PC-3 (cell line): ENCODE results near the gene DET1. TPM values are rescaled to one million over a fixed set of nuclear protein-coding genes. Genes with fewer than 3 reads are reported as not detected.
"Not testable (repeated sequence)": the region's sequence is repeated elsewhere in the genome, so short reads cannot be mapped to it uniquely, and the experiment has no call there.

ENCODE experiments used
- ATAC-seq: fragments of 200-7000 bp; cut with Tn5 transposase; 2 replicates; pipeline ENCODE4 v1.9.1; 2020; ENCODE audit warnings: mild to moderate bottlenecking, moderate library complexity
- BruUV-seq: library from RNA; stranded (reverse); fragments of 400-500 nt; replicated peaks from 2 replicates; lab custom pipeline; 2021; lab: Mats Ljungman, UMichigan
- CTCF ChIA-PET: fragments of 300-600 bp; sonication (Branson Sonifier 250); formaldehyde crosslinking; loops from one replicate; lab custom pipeline; 2022; ENCODE audit warnings: antibody characterized with exemption; lab: Charles Lee
- POLR2A ChIA-PET: fragments of 300-600 bp; sonication (Branson Sonifier 250); formaldehyde crosslinking; loops from one replicate; lab custom pipeline; 2022; ENCODE audit warnings: antibody characterized with exemption; ENCODE audit not compliant: unreplicated experiment; lab: Charles Lee
- DNase-seq: peaks from one replicate; pipeline ENCODE4 v3.0.0-alpha.2; 2015
- H2AFZ ChIP-seq: fragments of 300-600 bp; sonication (generic); 2 replicates; pipeline ENCODE4 v1.6.0; 2016; ENCODE audit warnings: antibody characterized with exemption, low read length
- H3F3A ChIP-seq: fragments of 300-600 bp; sonication (generic); one replicate; pipeline ENCODE4 v1.6.0; 2017; ENCODE audit warnings: antibody characterized with exemption, low read length, control low read depth, mild to moderate bottlenecking; ENCODE audit not compliant: unreplicated experiment
- H3K27ac ChIP-seq: fragments of 300-600 bp; sonication (generic); 2 replicates; pipeline ENCODE4 v1.5.1; 2016; ENCODE audit warnings: mild to moderate bottlenecking, low read length
- H3K27me3 ChIP-seq: fragments of 300-600 bp; sonication (generic); 2 replicates; pipeline ENCODE4 v1.6.1; 2016; ENCODE audit warnings: low read length, mixed read lengths
- H3K36me3 ChIP-seq: fragments of 300-600 bp; sonication (generic); 2 replicates; pipeline ENCODE4 v1.6.1; 2016; ENCODE audit warnings: low read depth, mixed run types, low read length, mixed read lengths
- H3K4me1 ChIP-seq: fragments of 300-600 bp; sonication (generic); 2 replicates; pipeline ENCODE4 v1.5.1; 2016; ENCODE audit warnings: low read length; ENCODE audit not compliant: insufficient read depth
- H3K4me2 ChIP-seq: fragments of 300-600 bp; sonication (generic); 2 replicates; pipeline ENCODE4 v1.6.0; 2016; ENCODE audit warnings: low read length
- H3K4me3 ChIP-seq: fragments of 300-600 bp; sonication (generic); 2 replicates; pipeline ENCODE4 v1.5.1; 2016; ENCODE audit warnings: mild to moderate bottlenecking, low read length, mixed read lengths
- H3K79me2 ChIP-seq: fragments of 300-600 bp; sonication (generic); 2 replicates; pipeline ENCODE4 v1.6.1; 2017; ENCODE audit warnings: low read length, mixed read lengths
- H3K9ac ChIP-seq: fragments of 300-600 bp; sonication (generic); 2 replicates; pipeline ENCODE4 v1.6.0; 2016; ENCODE audit warnings: mild to moderate bottlenecking, low read length
- H3K9me2 ChIP-seq: fragments of 300-600 bp; sonication (generic); replicated peaks from 2 replicates; pipeline ENCODE4 v1.6.1; 2016; ENCODE audit warnings: mixed run types, low read length, mixed read lengths
- H3K9me3 ChIP-seq: fragments of 300-600 bp; sonication (generic); 2 replicates; pipeline ENCODE4 v1.6.1; 2016; ENCODE audit warnings: low read length, mixed read lengths
- H4K20me1 ChIP-seq: fragments of 300-600 bp; sonication (generic); 2 replicates; pipeline ENCODE4 v1.6.1; 2016; ENCODE audit warnings: low read length, mixed read lengths
- CTCF ChIP-seq: fragments of 300-600 bp; sonication (generic); conservative IDR thresholded peaks from 2 replicates; pipeline ENCODE4 v1.5.1; 2017; ENCODE audit warnings: antibody characterized with exemption, low read depth, mild to moderate bottlenecking, low read length
- EZH2 ChIP-seq: fragments of 300-600 bp; sonication (generic); IDR thresholded peaks from one replicate; pipeline ENCODE4 v1.6.1; 2017; ENCODE audit warnings: antibody characterized with exemption, mild to moderate bottlenecking, low read length; ENCODE audit not compliant: unreplicated experiment
- EZH2phosphoT487 ChIP-seq: fragments of 300-600 bp; sonication (generic); IDR thresholded peaks from 2 replicates; pipeline ENCODE4 v1.6.1; 2018; ENCODE audit warnings: mild to moderate bottlenecking, antibody characterized with exemption, low read length, borderline replicate concordance
- intact Hi-C: fragments of 100-400 bp; cut with micrococcal nuclease; formaldehyde crosslinking; loops from 2 replicates; pipeline ENCODE4 v1.9.0; 2023
- total RNA-seq: library from RNA; depleted of rRNA; stranded (reverse); fragments of >200 nt; gene quantifications from 2 replicates; pipeline ENCODE4 v1.2.3, GENCODE V29; 2014

Gene DET1
- total RNA-seq, 1 experiment from 2014 or later = 1.6 TPM

- CTCF ChIA-PET, BruUV-seq: not testable (repeated sequence)
These were observed 768 bp downstream of the DET1 start for GRCh38 chr15:88545578-88546247.

GRCh38 chr15:88543065-88543776, 3.3 kb downstream of the DET1 start:
- H3F3A ChIP-seq = no peaks in the 10 kb centered on the region
- H3K9ac ChIP-seq = no peak overlapping the region
- TF ChIP-seq CTCF (no peak), EZH2 (no peak)
- H3K36me3 ChIP-seq = no peaks in the 10 kb centered on the region
- no peak overlapping the region for H2AFZ ChIP-seq
- DNase-seq (no peak), ATAC-seq (no peak)
- ChIA-PET POLR2A (no interaction called here), CTCF (no interaction called here)
- no peak overlapping the region for H3K27ac ChIP-seq
- intact Hi-C loops = no loop called here
- H3K79me2 ChIP-seq = no peaks in the 10 kb centered on the region
- no peaks in the 10 kb centered on the region for H3K9me3 ChIP-seq
- no peak overlapping the region for H3K4me3 ChIP-seq
- H3K27me3 ChIP-seq = no peaks in the 10 kb centered on the region
- BruUV-seq = no TSS peak
- no peak overlapping the region for H3K4me2 ChIP-seq
- H3K9me2 ChIP-seq = no peaks in the 10 kb centered on the region
- no peaks in the 10 kb centered on the region; the same call in 1 of the 2 replicates for H3K4me1 ChIP-seq
- H4K20me1 ChIP-seq = no peaks in the 10 kb centered on the region

More at GRCh38 chr15:88545578-88546247, 768 bp downstream of the DET1 start:
- Histone ChIP-seq H2AFZ (peak overlapping the region; percentile 72), H3K27ac (peak overlapping the region; percentile 40), H3K4me2 (peak overlapping the region; percentile 81), H3K9ac (peak overlapping the region; percentile 72), H3K4me3 (peak overlapping the region; percentile 69)
- H3F3A ChIP-seq, H3K36me3 ChIP-seq, H3K27me3 ChIP-seq, H4K20me1 ChIP-seq, ATAC-seq, H3K9me2 ChIP-seq, DNase-seq, POLR2A ChIA-PET, H3K9me3 ChIP-seq, H3K4me1 ChIP-seq, H3K79me2 ChIP-seq: not testable (repeated sequence)
- intact Hi-C loops = loop anchor here (1.0 to 5.0 kb wide), 2 partner anchors 76 to 78 kb away; partner anchors contain the start of genes AEN, MRPL46 and MRPS11

GRCh38 chr15:88542342-88542733, 4.1 kb downstream of the DET1 start:
- TF ChIP-seq EZH2 (no peak), EZH2phosphoT487 (no peak), CTCF (no peak)
- no peak overlapping the region for H2AFZ ChIP-seq

More at GRCh38 chr15:88542342-88542733, 4.1 kb downstream of the DET1 start:
- Histone ChIP-seq H3K79me2 (no peaks in the 10 kb centered on the region), H3K9me3 (no peaks in the 10 kb centered on the region), H3K36me3 (no peaks in the 10 kb centered on the region), H3K4me3 (no peak overlapping the region), H3K4me1 (no peaks in the 10 kb centered on the region; the same call in 1 of the 2 replicates), H3K27me3 (no peaks in the 10 kb centered on the region), H3K9ac (no peak overlapping the region), H3K27ac (no peak overlapping the region), H3K9me2 (no peaks in the 10 kb centered on the region), H4K20me1 (no peaks in the 10 kb centered on the region), H3F3A (no peaks in the 10 kb centered on the region), H3K4me2 (no peak overlapping the region)
- ChIA-PET CTCF (no interaction called here), POLR2A (no interaction called here)
- intact Hi-C loops = no loop called here
- no peak for ATAC-seq
- BruUV-seq = no TSS peak
- no peak for DNase-seq
